Non-pigmented ciliary epithelial cell (primary cell): ENCODE results near the gene GATAD2A.

ENCODE experiments used
- DNase-seq: peaks from one replicate; pipeline ENCODE4 v3.0.0-alpha.2; 2010; ENCODE audit warnings: low read depth

Gene GATAD2A

GRCh38 chr19:19490214-19490968, 84.9 kb downstream of the GATAD2A start:
- peak; percentile 63 for DNase-seq

GRCh38 chr19:19491321-19492025, 86.0 kb downstream of the GATAD2A start:
- DNase-seq = no peak

- DNase-seq = no peak
Observed at GRCh38 chr19:19492026-19492610, 86.6 kb downstream of the GATAD2A start.

GRCh38 chr19:19493841-19494546, 88.5 kb downstream of the GATAD2A start:
- DNase-seq = no peak

GRCh38 chr19:19495614-19496603, 90.4 kb downstream of the GATAD2A start:
- no peak for DNase-seq

- no peak for DNase-seq
Observed at GRCh38 chr19:19498255-19498991, 92.9 kb downstream of the GATAD2A start.

GRCh38 chr19:19499272-19499995, 94.0 kb downstream of the GATAD2A start:
- no peak for DNase-seq

- DNase-seq = no peak
Observed at GRCh38 chr19:19500975-19501644, 95.6 kb downstream of the GATAD2A start.

- DNase-seq = no peak
Observed at GRCh38 chr19:19501798-19502197, 96.3 kb downstream of the GATAD2A start.

- no peak for DNase-seq
Observed at GRCh38 chr19:19502281-19502680, 96.8 kb downstream of the GATAD2A start.

GRCh38 chr19:19502808-19503602, 97.5 kb downstream of the GATAD2A start:
- DNase-seq = no peak

- DNase-seq = no peak
Observed at GRCh38 chr19:19504754-19505668, 99.5 kb downstream of the GATAD2A start.

GRCh38 chr19:19505669-19506326, 100.3 kb downstream of the GATAD2A start:
- no peak for DNase-seq

GRCh38 chr19:19506592-19506991, 101.1 kb downstream of the GATAD2A start:
- DNase-seq = no peak

- no peak for DNase-seq
Observed at GRCh38 chr19:19507354-19507753, 101.9 kb downstream of the GATAD2A start.

GRCh38 chr19:19508217-19508616, 102.7 kb downstream of the GATAD2A start:
- no peak for DNase-seq

- DNase-seq = no peak
Observed at GRCh38 chr19:19510432-19510831, 105.0 kb downstream of the GATAD2A start.
